Transverse colon (tissue), 4 donors: ENCODE results near the gene RAB8B.

Experiments
- CTCF ChIP-seq, 5 experiments: fragments of 200-600 bp in 3 of 5; fragments of 450-650 bp in 2 of 5; sonication (generic) in 3 of 5; IDR thresholded peaks; 1 replicate in 2 of 5; 2 replicates in 3 of 5; pipeline ENCODE4 v1.5.1; 2016 to 2017; ENCODE audit warnings: antibody characterized with exemption in 5 of 5, inconsistent platforms in 3 of 5, mild to moderate bottlenecking in 2 of 5, moderate library complexity in 1 of 5
- POLR2A ChIP-seq: fragments of 450-650 bp; IDR thresholded peaks from one replicate; pipeline ENCODE4 v1.6.1; 2016; ENCODE audit warnings: antibody characterized with exemption, mild to moderate bottlenecking, moderate library complexity
- POLR2AphosphoS5 ChIP-seq, 3 donors: sonication (generic); formaldehyde crosslinking; IDR thresholded peaks; one replicate each; pipeline ENCODE4 v1.6.1; 2016; ENCODE audit warnings: antibody characterized with exemption in 3 of 3

- TF ChIP-seq POLR2AphosphoS5 (IDR thresholded peaks at IDR 0.05) (no peak), POLR2A (no peak), CTCF (IDR thresholded peaks at IDR 0.05) (no peak)
These were observed 54.4 kb downstream of the RAB8B start for GRCh38 chr15:63243776-63244175.
